HEK293 (cell line): ENCODE data around the gene TPSD1.

Source experiments
- CTCF ChIA-PET: fragments of 350-600 bp; formaldehyde crosslinking; extraction: SDS; loops from one replicate; lab custom pipeline; 2021; ENCODE audit warnings: antibody characterized with exemption; lab: Yijun Ruan, JAX
- POLR2A ChIA-PET: fragments of 300-600 bp; formaldehyde crosslinking; extraction: SDS; loops from one replicate; lab custom pipeline; 2020; ENCODE audit warnings: antibody characterized with exemption, inconsistent platforms; lab: Yijun Ruan, JAX
- H3K27ac ChIP-seq: fragments of 200-500 bp; sonication (Bioruptor generic); 2 replicates; pipeline ENCODE4 v1.5.1; 2014; ENCODE audit warnings: low read depth, low read length, control low read depth, inconsistent platforms; ENCODE audit errors: extremely low read depth
- H3K36me3 ChIP-seq, 2 experiments: fragments of 200-500 bp in 1 of 2; sonication (Bioruptor generic) in 1 of 2; 1 replicate in 1 of 2; 2 replicates in 1 of 2; pipeline ENCODE4 v1.5.1; 2014 to 2017; ENCODE audit warnings: inconsistent platforms in 2 of 2, low read length in 2 of 2; ENCODE audit not compliant: control insufficient read depth in 2 of 2, insufficient read depth in 1 of 2
- H3K4me1 ChIP-seq: fragments of 200-500 bp; sonication (Bioruptor generic); 2 replicates; pipeline ENCODE4 v1.5.1; 2014; ENCODE audit warnings: mild to moderate bottlenecking, low read length, inconsistent platforms; ENCODE audit not compliant: control insufficient read depth, insufficient read depth
- H3K4me3 ChIP-seq: 2 replicates; pipeline ENCODE4 v1.5.1; 2011; ENCODE audit warnings: low read depth, mild to moderate bottlenecking, control low read depth, low read length, moderate library complexity
- H3K9me3 ChIP-seq: fragments of 200-500 bp; sonication (Bioruptor generic); 2 replicates; pipeline ENCODE4 v1.5.1; 2014; ENCODE audit warnings: low read depth, low read length, inconsistent platforms; ENCODE audit not compliant: control insufficient read depth, insufficient read depth
- KLF1 ChIP-seq: fragments of 450-650 bp; formaldehyde crosslinking; IDR thresholded peaks from 2 replicates; pipeline ENCODE4 v1.5.1; 2016; ENCODE audit warnings: missing biosample characterization, missing genetic modification characterization
- PRDM1 ChIP-seq: fragments of 450-650 bp; formaldehyde crosslinking; IDR thresholded peaks from 2 replicates; pipeline ENCODE4; 2016; ENCODE audit warnings: missing biosample characterization, missing genetic modification characterization
- SP7 ChIP-seq: fragments of 450-650 bp; formaldehyde crosslinking; IDR thresholded peaks from 2 replicates; pipeline ENCODE4 v1.5.1; 2016; ENCODE audit warnings: missing biosample characterization, missing genetic modification characterization
- ZEB2 ChIP-seq: fragments of 450-650 bp; formaldehyde crosslinking; IDR thresholded peaks from 2 replicates; pipeline ENCODE4 v1.5.1; 2016; ENCODE audit warnings: missing biosample characterization, missing genetic modification characterization
- ZNF24 ChIP-seq: fragments of 450-650 bp; formaldehyde crosslinking; IDR thresholded peaks from 2 replicates; pipeline ENCODE4 v1.5.1; 2016; ENCODE audit warnings: missing biosample characterization, missing genetic modification characterization
- ZNF335 ChIP-seq: fragments of 450-650 bp; formaldehyde crosslinking; conservative IDR thresholded peaks from 2 replicates; pipeline ENCODE4 v1.5.1; 2016; ENCODE audit warnings: missing biosample characterization, missing genetic modification characterization
- ZNF473 ChIP-seq: fragments of 450-650 bp; formaldehyde crosslinking; IDR thresholded peaks from 2 replicates; pipeline ENCODE4 v1.5.1; 2017; ENCODE audit warnings: missing biosample characterization, missing genetic modification characterization
- ZNF530 ChIP-seq: fragments of 450-650 bp; formaldehyde crosslinking; IDR thresholded peaks from 2 replicates; pipeline ENCODE4 v1.5.1; 2016; ENCODE audit warnings: low read depth, missing biosample characterization, missing genetic modification characterization
- ZNF596 ChIP-seq: fragments of 450-650 bp; IDR thresholded peaks from 2 replicates; pipeline ENCODE4 v1.5.0; 2018; ENCODE audit warnings: missing biosample characterization, mild to moderate bottlenecking, missing genetic modification characterization, moderate library complexity
- ZNF629 ChIP-seq: fragments of 450-650 bp; formaldehyde crosslinking; IDR thresholded peaks from 2 replicates; pipeline ENCODE4 v1.5.1; 2017; ENCODE audit warnings: missing biosample characterization, missing genetic modification characterization
- ZNF777 ChIP-seq: fragments of 450-650 bp; formaldehyde crosslinking; IDR thresholded peaks from 2 replicates; pipeline ENCODE4 v1.5.1; 2017; ENCODE audit warnings: missing biosample characterization, missing genetic modification characterization, borderline replicate concordance
- TF ChIP-seq, protein P1 (sequence below): fragments of 450-650 bp; formaldehyde crosslinking; IDR thresholded peaks from 2 replicates; pipeline ENCODE4 v1.5.1; 2017; ENCODE audit warnings: missing biosample characterization, missing genetic modification characterization
- TF ChIP-seq, protein P2 (sequence below): fragments of 450-650 bp; formaldehyde crosslinking; conservative IDR thresholded peaks from 2 replicates; pipeline ENCODE4 v1.5.1; 2016; ENCODE audit warnings: low read depth, missing biosample characterization, missing genetic modification characterization

TPSD1 gene

DNA sequence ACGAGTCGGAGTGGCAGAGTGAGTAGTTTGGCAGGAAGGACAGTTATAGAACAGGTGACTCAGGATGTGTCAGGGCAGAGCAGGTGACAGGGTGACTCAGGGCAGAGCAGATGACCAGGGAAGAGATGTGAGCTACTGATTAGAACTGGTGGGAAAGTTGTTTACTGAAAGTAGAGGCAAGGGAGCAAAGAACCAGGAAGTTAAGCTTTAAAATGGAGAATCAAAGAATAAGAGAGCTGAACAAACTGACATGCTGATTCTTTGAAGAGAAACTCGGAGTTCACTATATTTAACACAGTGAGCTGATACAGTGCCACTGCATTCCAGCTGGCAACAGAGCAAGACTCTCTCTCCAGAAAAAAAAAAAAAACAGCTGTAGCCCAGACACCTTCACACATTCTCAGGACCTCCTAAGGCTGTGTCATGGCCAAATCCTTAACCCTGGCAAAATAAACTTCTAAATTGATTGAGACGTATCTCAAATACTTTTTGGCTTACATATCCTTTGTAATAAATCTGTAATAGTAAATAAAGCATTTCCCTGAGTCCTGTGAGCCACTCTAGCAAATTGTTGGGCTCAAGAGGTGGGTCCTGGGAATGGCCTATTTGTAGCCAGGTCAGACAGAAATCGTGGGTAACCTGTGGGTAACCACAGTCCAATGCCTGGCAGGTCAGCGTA, 41.3 kb downstream of the TPSD1 start (continued):
- TF ChIP-seq ZNF596 (tag by site-specific recombination) = no peak
- peak; percentile 49; the same call in 1 of the 2 replicates for TF ChIP-seq ZNF629
- TF ChIP-seq SP7 (tag by site-specific recombination) = peak; percentile 59; the same call in 1 of the 2 replicates
- TF ChIP-seq, protein P1, sequence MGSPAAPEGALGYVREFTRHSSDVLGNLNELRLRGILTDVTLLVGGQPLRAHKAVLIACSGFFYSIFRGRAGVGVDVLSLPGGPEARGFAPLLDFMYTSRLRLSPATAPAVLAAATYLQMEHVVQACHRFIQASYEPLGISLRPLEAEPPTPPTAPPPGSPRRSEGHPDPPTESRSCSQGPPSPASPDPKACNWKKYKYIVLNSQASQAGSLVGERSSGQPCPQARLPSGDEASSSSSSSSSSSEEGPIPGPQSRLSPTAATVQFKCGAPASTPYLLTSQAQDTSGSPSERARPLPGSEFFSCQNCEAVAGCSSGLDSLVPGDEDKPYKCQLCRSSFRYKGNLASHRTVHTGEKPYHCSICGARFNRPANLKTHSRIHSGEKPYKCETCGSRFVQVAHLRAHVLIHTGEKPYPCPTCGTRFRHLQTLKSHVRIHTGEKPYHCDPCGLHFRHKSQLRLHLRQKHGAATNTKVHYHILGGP = no peak
- peak; percentile 93 for TF ChIP-seq PRDM1 (tag by site-specific recombination)
- no peak for TF ChIP-seq KLF1 (tag by site-specific recombination)
- TF ChIP-seq ZEB2 (tag by site-specific recombination) = 0 out of 2 replicates have a peak, but pooled peaks have one; percentile 37
- TF ChIP-seq ZNF777 (tag by site-specific recombination) = no peak
- no peak for TF ChIP-seq ZNF530 (tag by site-specific recombination)

DNA sequence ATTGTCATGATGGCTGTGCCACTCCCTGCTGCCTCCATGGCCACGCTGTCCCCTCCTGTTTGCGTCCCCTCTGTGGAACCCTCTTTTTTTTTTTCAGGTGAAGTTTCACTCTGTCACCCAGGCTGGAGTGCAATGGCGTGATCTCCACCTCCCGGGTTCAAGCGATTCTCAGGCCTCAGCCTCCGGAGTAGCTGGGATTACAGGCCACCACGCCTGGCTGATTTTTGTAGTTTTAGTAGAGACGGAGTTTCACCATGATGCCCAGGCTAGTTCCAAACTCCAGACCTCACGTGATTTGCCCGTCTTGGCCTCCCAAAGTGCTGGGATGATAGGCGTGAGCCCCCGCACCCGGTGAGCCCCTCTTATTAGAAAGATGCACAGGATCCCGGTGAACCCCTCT, 42.5 kb downstream of the TPSD1 start:
- no peaks in the 10 kb centered on the region for H3K36me3 ChIP-seq
- H3K27ac ChIP-seq = no peak overlapping the region
- TF ChIP-seq, protein P2, sequence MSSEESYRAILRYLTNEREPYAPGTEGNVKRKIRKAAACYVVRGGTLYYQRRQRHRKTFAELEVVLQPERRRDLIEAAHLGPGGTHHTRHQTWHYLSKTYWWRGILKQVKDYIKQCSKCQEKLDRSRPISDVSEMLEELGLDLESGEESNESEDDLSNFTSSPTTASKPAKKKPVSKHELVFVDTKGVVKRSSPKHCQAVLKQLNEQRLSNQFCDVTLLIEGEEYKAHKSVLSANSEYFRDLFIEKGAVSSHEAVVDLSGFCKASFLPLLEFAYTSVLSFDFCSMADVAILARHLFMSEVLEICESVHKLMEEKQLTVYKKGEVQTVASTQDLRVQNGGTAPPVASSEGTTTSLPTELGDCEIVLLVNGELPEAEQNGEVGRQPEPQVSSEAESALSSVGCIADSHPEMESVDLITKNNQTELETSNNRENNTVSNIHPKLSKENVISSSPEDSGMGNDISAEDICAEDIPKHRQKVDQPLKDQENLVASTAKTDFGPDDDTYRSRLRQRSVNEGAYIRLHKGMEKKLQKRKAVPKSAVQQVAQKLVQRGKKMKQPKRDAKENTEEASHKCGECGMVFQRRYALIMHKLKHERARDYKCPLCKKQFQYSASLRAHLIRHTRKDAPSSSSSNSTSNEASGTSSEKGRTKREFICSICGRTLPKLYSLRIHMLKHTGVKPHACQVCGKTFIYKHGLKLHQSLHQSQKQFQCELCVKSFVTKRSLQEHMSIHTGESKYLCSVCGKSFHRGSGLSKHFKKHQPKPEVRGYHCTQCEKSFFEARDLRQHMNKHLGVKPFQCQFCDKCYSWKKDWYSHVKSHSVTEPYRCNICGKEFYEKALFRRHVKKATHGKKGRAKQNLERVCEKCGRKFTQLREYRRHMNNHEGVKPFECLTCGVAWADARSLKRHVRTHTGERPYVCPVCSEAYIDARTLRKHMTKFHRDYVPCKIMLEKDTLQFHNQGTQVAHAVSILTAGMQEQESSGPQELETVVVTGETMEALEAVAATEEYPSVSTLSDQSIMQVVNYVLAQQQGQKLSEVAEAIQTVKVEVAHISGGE (tag by site-specific recombination) = no peak
- TF ChIP-seq, all 188 proteins: peak for 0
- Histone ChIP-seq H3K4me3 (no peak overlapping the region), H3K9me3 (no peaks in the 10 kb centered on the region), H3K4me1 (no peaks in the 10 kb centered on the region)
- CTCF ChIA-PET = no interaction called here
- POLR2A ChIA-PET = no interaction called here

DNA sequence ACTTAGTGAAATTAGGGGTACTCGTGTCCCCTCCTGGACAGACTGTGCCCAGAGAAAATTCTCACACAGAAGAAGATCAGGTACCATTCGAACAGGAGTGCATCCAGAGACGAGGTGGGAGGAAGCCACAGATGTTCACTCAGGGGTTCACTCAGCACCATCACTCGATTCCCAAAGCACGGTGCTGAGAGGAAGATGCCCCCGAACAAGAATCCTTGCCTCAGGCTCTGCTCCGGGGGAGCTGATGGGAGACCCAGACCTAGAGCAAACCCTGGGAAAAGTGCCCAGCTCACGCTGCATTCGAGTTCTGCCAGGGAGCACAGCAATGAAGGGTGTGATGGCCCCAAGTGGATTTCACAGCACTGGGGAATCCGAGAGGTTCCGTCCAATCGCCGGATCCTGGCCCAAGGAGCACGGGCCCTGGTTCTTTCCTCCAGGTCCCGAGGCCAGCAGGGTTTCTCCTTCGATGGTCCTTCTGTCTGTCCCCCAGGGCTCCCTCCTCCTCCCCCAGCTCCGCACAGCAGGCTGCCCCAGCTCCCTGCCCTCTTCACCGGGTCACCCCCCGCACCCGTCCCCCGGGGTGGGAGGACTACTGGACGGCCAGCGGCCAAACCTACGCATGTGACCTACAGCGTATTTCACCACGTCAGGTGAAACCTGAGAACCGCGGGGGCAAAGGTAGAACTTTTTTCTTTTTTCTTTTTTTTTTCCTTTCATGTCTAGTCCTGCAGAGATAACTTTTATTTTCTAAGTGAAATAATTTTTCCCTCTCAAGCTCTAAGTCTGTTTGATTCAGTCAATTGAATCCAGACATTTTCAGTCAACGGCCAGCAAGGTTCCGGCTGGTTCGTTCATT, 43.4 kb downstream of the TPSD1 start:
- no peak for TF ChIP-seq ZNF473
- peak; percentile 59 for TF ChIP-seq PRDM1 (tag by site-specific recombination)
- TF ChIP-seq, all 188 proteins: peak for 1
- H3K4me1 ChIP-seq = no peaks in the 10 kb centered on the region
- H3K9me3 ChIP-seq = no peaks in the 10 kb centered on the region
- ChIA-PET CTCF (interaction anchor here (0.7 to 3.3 kb wide), 4 partner anchors 8 to 705 kb away, joined by 3 to 17 read pairs (median 3); no protein-coding TSS in a partner anchor), POLR2A (no interaction called here)
- no peak overlapping the region for H3K27ac ChIP-seq
- no peaks in the 10 kb centered on the region for H3K36me3 ChIP-seq
- H3K4me3 ChIP-seq = no peak overlapping the region

DNA sequence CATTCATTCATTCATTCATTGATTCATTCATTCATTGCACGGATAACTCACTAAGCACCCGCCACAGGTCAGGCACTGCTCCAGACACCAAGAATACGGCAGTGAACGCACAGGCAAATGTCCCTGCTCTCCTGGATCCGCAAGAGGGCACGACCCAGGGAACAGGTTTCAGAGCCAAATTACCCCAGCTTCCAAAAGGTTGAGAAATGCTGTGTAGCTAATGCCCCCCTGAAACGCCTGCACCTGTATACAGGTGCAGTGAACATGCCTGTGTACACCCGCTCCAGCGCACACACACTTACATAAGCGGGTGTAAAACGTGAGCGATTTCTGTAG, 44.0 kb downstream of the TPSD1 start:
- no peak for TF ChIP-seq ZNF335
- TF ChIP-seq ZNF24 (tag by site-specific recombination) = 0 out of 2 replicates have a peak, but pooled peaks have one; percentile 27
- Histone ChIP-seq H3K4me3 (no peak overlapping the region), H3K36me3 (no peaks in the 10 kb centered on the region), H3K27ac (no peak overlapping the region), H3K4me1 (no peaks in the 10 kb centered on the region), H3K9me3 (no peaks in the 10 kb centered on the region)
- POLR2A ChIA-PET = no interaction called here
- CTCF ChIA-PET = interaction anchor here (0.7 to 3.3 kb wide), 7 partner anchors 9 to 704 kb away, joined by 3 to 17 read pairs (median 3); no protein-coding TSS in a partner anchor
